ENCODE results near the gene RUNDC1. TPM values are rescaled to one million over a fixed set of nuclear protein-coding genes. Genes with fewer than 3 reads are reported as not detected.

The RUNDC1 gene
- total RNA-seq, 1 donor from 2014 or later: 12.1 TPM

- peak overlapping the region; percentile 38 for H3K27ac ChIP-seq (replicated peaks)
- no peak for DNase-seq
- intact Hi-C loops (cut with micrococcal nuclease): no loop called here
These were observed 44.9 kb downstream of the RUNDC1 start for GRCh38 chr17:43025290-43025657.

GRCh38 chr17:43025766-43026537, 45.6 kb downstream of the RUNDC1 start:
- H3K4me1 ChIP-seq: peaks cover 32% of the 10 kb centered on the region
- no peak for DNase-seq
- H3K9me3 ChIP-seq (replicated peaks): no peaks in the 10 kb centered on the region
- peak overlapping the region; percentile 70 for H3K4me3 ChIP-seq
- TF ChIP-seq, protein P1, sequence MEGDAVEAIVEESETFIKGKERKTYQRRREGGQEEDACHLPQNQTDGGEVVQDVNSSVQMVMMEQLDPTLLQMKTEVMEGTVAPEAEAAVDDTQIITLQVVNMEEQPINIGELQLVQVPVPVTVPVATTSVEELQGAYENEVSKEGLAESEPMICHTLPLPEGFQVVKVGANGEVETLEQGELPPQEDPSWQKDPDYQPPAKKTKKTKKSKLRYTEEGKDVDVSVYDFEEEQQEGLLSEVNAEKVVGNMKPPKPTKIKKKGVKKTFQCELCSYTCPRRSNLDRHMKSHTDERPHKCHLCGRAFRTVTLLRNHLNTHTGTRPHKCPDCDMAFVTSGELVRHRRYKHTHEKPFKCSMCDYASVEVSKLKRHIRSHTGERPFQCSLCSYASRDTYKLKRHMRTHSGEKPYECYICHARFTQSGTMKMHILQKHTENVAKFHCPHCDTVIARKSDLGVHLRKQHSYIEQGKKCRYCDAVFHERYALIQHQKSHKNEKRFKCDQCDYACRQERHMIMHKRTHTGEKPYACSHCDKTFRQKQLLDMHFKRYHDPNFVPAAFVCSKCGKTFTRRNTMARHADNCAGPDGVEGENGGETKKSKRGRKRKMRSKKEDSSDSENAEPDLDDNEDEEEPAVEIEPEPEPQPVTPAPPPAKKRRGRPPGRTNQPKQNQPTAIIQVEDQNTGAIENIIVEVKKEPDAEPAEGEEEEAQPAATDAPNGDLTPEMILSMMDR (IDR thresholded peaks at IDR 0.05; ENCODE audit: borderline replicate concordance): no peak
- no peaks in the 10 kb centered on the region for H3K27me3 ChIP-seq (ENCODE audit: low read depth)
- H3K36me3 ChIP-seq: no peaks in the 10 kb centered on the region
- H3K27ac ChIP-seq (replicated peaks): peak overlapping the region; percentile 38
- intact Hi-C loops (cut with micrococcal nuclease): no loop called here

More at GRCh38 chr17:43025290-43025657, 44.9 kb downstream of the RUNDC1 start:
- Histone ChIP-seq H3K27me3 (ENCODE audit: low read depth) (no peaks in the 10 kb centered on the region), H3K36me3 (no peaks in the 10 kb centered on the region), H3K4me3 (peak overlapping the region; percentile 70), H3K9me3 (replicated peaks) (no peaks in the 10 kb centered on the region), H3K4me1 (peaks cover 38% of the 10 kb centered on the region)
- TF ChIP-seq, protein P1 (IDR thresholded peaks at IDR 0.05; ENCODE audit: borderline replicate concordance): no peak

DNA sequence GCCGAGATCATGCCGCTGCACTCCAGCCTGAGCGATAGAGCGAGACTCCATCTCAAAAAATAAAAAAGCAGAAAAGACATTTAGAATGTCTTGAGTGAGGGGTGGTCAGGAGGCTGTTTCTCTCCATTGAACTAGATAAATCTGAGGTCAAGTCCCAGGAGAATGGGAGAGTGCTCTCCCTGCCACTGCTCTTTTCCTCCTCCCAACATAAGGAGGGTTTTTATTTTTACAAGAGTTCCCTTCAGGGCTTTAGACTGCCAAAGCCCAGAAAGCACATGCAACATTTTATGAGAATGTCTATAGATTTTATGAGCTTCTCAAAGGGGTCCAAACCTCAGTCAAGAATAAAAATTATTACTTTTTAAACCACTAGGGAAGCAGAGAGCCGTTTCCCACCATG, 46.2 kb downstream of the RUNDC1 start:
- DNase-seq: no peak
- no peaks in the 10 kb centered on the region for H3K27me3 ChIP-seq (ENCODE audit: low read depth)
- no peaks in the 10 kb centered on the region for H3K36me3 ChIP-seq
- no peaks in the 10 kb centered on the region for H3K9me3 ChIP-seq (replicated peaks)
- H3K27ac ChIP-seq (replicated peaks): no peak overlapping the region
- H3K4me1 ChIP-seq: peaks cover 27% of the 10 kb centered on the region
- TF ChIP-seq, protein P1 (IDR thresholded peaks at IDR 0.05; ENCODE audit: borderline replicate concordance): no peak
- H3K4me3 ChIP-seq: no peak overlapping the region
- intact Hi-C loops (cut with micrococcal nuclease): no loop called here

GRCh38 chr17:43027091-43028032, 47.0 kb downstream of the RUNDC1 start:
- TF ChIP-seq, protein P1 (IDR thresholded peaks at IDR 0.05; ENCODE audit: borderline replicate concordance): no peak
- Histone ChIP-seq H3K27ac (replicated peaks) (no peak overlapping the region), H3K9me3 (replicated peaks) (no peaks in the 10 kb centered on the region), H3K4me3 (no peak overlapping the region), H3K36me3 (no peaks in the 10 kb centered on the region), H3K4me1 (peaks cover 19% of the 10 kb centered on the region), H3K27me3 (ENCODE audit: low read depth) (no peaks in the 10 kb centered on the region)
- intact Hi-C loops (cut with micrococcal nuclease): no loop called here
- no peak for DNase-seq

GRCh38 chr17:43028221-43028861, 48.0 kb downstream of the RUNDC1 start:
- H3K36me3 ChIP-seq: no peaks in the 10 kb centered on the region
- no peaks in the 10 kb centered on the region for H3K27me3 ChIP-seq (ENCODE audit: low read depth)
- peaks cover 13% of the 10 kb centered on the region for H3K4me1 ChIP-seq
- intact Hi-C loops (cut with micrococcal nuclease): no loop called here
- TF ChIP-seq, protein P1 (IDR thresholded peaks at IDR 0.05; ENCODE audit: borderline replicate concordance): no peak
- no peaks in the 10 kb centered on the region for H3K9me3 ChIP-seq (replicated peaks)
- no peak overlapping the region for H3K4me3 ChIP-seq
- H3K27ac ChIP-seq (replicated peaks): no peak overlapping the region
- no peak for DNase-seq

Measured in left ventricle myocardium inferior (tissue), 1 donor.